Measurements from ENCODE around the gene ABTB2.

The ABTB2 gene

DNA sequence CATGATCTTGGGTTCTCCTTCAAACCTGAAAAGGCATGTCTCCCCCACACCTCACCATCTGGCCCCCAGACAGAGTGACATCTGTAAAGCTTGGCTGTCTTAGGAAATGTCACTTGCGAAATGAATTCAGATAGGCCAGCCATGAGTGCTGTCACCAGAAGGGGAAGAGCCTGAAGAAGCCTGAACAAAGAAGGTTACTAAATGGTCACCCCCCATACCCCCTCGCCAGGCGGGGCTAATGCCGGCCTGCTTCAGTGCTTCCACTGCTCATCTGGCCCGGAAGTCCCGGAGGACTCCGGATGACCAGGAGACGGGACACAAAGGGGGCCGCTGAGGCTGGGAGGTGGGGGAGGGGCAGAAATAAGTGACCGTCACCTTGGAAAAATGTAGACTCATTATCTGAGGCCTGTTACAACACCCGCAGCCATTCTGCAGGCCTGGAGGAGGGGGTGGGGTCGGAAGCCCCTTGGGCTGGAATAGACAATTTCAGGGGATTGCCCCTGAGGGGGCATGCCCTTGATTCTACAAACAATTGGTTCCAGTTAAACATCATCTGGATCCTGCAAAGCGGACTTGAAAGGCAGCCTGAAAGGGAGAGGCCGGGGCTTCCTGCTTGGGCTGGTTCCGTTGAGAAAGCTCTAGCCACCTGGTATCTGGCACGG, 209.2 kb downstream of the ABTB2 start:
- ChIA-PET POLR2A (ENCODE audit: low non-redundant PET) (no interaction called here), CTCF (no interaction called here)
- H3K27ac ChIP-seq, result peak overlapping the region; percentile 11; the same call in 1 of the 2 replicates
- no peak for DNase-seq (ENCODE audit: low spot score)
- TF ChIP-seq, protein P1, sequence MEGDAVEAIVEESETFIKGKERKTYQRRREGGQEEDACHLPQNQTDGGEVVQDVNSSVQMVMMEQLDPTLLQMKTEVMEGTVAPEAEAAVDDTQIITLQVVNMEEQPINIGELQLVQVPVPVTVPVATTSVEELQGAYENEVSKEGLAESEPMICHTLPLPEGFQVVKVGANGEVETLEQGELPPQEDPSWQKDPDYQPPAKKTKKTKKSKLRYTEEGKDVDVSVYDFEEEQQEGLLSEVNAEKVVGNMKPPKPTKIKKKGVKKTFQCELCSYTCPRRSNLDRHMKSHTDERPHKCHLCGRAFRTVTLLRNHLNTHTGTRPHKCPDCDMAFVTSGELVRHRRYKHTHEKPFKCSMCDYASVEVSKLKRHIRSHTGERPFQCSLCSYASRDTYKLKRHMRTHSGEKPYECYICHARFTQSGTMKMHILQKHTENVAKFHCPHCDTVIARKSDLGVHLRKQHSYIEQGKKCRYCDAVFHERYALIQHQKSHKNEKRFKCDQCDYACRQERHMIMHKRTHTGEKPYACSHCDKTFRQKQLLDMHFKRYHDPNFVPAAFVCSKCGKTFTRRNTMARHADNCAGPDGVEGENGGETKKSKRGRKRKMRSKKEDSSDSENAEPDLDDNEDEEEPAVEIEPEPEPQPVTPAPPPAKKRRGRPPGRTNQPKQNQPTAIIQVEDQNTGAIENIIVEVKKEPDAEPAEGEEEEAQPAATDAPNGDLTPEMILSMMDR (conservative IDR thresholded peaks at IDR 0.05; ENCODE audit: low read depth), result no peak

DNA sequence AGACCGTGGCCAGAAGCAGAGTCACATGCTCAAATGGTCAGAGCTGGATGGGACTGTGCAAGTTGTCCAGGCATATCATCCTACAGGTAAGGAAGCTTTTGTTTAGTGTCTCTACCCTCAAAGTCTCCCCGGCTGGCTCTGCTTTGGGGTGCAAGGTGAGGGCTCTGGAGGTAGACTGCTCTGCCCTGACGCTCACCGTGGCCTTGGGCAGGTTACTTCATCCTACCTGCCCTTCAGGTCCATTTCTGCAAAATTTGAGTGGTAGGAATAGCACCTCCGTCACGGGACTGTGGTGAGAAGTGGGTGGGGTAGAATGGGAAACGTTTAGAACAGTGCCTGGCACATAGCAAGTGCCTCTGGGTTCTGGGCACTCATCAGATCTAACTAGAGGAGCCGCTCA, 210.2 kb downstream of the ABTB2 start:
- ChIA-PET POLR2A (ENCODE audit: low non-redundant PET) (no interaction called here), CTCF (interaction anchor here (0.6 kb wide), 1 partner anchor 333 kb away, joined by 3 read pairs; no protein-coding TSS in a partner anchor)
- DNase-seq (ENCODE audit: low spot score), result no peak
- no peak overlapping the region for H3K27ac ChIP-seq
- TF ChIP-seq, protein P1 (conservative IDR thresholded peaks at IDR 0.05; ENCODE audit: low read depth), result no peak

DNA sequence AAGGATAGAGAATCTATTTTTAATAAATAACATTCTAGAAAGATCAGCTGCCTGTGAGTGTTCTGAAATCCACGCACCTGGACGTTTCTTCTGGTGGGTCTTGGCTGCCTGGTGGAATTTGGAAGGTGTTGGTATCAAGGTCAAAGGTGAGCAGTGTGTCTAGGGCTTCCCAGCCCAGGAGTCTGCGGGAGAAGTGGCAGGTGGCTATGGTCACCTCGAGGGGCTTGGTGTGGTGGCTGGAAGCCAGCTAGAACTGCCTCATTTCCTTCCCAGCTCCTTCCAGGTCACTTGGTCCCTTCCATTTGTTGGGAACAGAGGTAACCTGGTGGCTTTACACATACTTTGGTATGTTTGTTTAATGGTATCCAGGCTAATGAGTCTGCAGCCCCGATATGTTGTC, 210.9 kb downstream of the ABTB2 start:
- POLR2A ChIA-PET (ENCODE audit: low non-redundant PET), result no interaction called here
- H3K27ac ChIP-seq, result no peak overlapping the region
- TF ChIP-seq, protein P1 (conservative IDR thresholded peaks at IDR 0.05; ENCODE audit: low read depth), result no peak
- no peak for DNase-seq (ENCODE audit: low spot score)
- CTCF ChIA-PET, result interaction anchor here (0.6 kb wide), 1 partner anchor 334 kb away, joined by 3 read pairs; no protein-coding TSS in a partner anchor

DNA sequence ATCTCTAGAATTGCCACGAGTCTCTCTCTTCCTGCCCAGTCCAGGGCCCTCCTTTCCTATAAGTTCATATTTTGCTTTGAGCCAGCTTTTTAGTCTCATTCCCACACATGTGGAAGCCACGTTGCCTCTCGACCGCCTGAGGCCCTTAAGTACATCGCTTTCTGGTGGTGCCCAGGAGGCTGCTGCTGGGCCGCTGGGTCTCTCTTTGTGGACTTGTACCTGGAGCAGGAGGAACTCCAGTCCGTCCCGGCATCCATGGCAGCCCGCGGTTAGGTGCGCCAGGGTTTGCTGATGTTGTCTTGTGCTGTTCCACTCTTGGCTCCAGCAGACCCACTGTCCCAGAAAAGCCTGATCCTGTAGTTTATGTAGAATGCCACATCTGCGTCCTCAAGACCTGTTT, 211.4 kb downstream of the ABTB2 start:
- no peak for DNase-seq (ENCODE audit: low spot score)
- ChIA-PET CTCF (interaction anchor here (0.6 to 0.7 kb wide), 2 partner anchors 17 to 171 kb away, joined by 3 to 6 read pairs; no protein-coding TSS in a partner anchor), POLR2A (ENCODE audit: low non-redundant PET) (no interaction called here)
- no peak overlapping the region for H3K27ac ChIP-seq
- TF ChIP-seq, protein P1 (conservative IDR thresholded peaks at IDR 0.05; ENCODE audit: low read depth), result no peak

DNA sequence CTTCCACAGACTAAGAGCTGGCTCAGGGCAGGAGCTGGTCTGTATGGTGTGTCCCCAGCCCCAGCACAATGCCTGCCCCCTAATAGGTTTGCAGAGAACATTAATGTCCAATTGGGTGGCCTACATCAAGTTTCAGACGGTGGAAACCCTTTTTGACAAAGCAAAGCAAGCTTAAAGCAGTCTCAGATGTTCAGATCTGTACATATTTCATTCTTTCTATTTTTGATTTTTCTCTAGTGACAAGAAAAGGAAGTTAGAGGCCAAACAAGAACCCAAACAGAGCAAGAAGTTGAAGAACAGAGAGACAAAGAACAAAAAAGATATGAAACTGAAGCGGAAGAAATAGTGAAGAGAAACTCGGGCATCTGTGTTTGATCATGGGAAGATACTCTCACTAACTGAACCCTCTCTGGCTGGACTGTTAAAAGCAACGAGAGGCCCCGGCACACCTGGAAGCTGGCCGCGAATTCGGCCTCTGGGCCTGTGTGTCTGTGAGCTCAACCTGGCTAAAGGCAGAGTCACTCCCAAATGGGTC, 211.9 kb downstream of the ABTB2 start:
- TF ChIP-seq, protein P1 (conservative IDR thresholded peaks at IDR 0.05; ENCODE audit: low read depth), result no peak
- DNase-seq (ENCODE audit: low spot score), result no peak
- ChIA-PET POLR2A (ENCODE audit: low non-redundant PET) (no interaction called here), CTCF (interaction anchor here (0.6 to 0.7 kb wide), 2 partner anchors 16 to 170 kb away, joined by 3 to 6 read pairs; no protein-coding TSS in a partner anchor)
- no peak overlapping the region for H3K27ac ChIP-seq

DNA sequence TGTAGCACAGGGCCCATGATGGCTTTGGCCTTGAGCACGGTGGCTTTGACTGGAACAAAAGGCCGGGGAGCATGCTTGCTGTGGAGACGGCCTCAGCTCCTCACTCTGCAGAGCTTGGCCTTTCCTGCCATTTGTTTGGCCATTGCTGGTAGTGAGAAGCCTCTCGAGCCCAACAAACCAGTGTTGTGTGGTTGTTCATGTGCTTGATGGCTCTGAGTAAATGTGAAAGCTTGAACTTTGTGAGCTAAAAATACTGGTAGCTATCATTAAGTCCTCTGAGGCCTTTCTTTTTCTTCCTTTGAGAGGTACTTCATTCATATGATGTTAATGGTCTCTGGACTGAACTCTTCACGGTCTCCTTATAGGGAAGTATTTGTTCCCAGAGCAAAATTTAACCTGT, 212.7 kb downstream of the ABTB2 start:
- H3K27ac ChIP-seq, result no peak overlapping the region
- CTCF ChIA-PET, result no interaction called here
- TF ChIP-seq, protein P1 (conservative IDR thresholded peaks at IDR 0.05; ENCODE audit: low read depth), result no peak
- POLR2A ChIA-PET (ENCODE audit: low non-redundant PET), result no interaction called here
- DNase-seq (ENCODE audit: low spot score), result no peak
